Posterior cingulate gyrus (tissue), 11 donors: ENCODE data around the gene MSANTD2.
A peak's percentile ranks its signal among the peaks of the same experiment; 100 is the strongest.

ENCODE experiments used
- DNase-seq, 10 donors: peaks; one replicate each; pipeline versions ENCODE4 v3.0.0 to v3.0.0-alpha.2; 2020 to 2021; ENCODE audit warnings: mixed read lengths in 3 of 10
- intact Hi-C: fragments of 100-400 bp; cut with DNase I; formaldehyde crosslinking; loops from one replicate; pipeline ENCODE4 v1.15.1; 2023

MSANTD2 gene

DNA sequence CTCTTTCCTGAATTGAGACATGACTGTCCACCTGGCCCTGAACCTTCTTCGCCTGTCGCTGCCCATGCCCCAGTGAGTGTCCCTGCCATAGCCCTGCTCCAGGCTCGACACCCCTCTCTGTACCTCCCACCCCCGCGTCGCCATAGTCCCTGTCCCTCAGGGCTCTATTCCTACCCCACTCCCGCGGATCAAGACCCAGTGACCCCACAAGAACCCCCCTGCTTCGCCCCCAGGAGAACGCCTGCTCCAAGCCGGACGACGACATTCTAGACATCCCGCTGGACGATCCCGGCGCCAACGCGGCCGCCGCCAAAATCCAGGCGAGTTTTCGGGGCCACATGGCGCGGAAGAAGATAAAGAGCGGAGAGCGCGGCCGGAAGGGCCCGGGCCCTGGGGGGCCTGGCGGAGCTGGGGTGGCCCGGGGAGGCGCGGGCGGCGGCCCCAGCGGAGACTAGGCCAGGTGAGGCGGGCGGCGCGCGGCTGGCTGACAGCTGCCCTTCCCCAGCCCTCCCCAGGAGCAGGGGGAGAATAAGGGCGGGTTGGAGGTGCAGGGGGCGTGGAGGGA lies 54.9 kb downstream of the MSANTD2 start:
- intact Hi-C loops = no loop called here

DNA sequence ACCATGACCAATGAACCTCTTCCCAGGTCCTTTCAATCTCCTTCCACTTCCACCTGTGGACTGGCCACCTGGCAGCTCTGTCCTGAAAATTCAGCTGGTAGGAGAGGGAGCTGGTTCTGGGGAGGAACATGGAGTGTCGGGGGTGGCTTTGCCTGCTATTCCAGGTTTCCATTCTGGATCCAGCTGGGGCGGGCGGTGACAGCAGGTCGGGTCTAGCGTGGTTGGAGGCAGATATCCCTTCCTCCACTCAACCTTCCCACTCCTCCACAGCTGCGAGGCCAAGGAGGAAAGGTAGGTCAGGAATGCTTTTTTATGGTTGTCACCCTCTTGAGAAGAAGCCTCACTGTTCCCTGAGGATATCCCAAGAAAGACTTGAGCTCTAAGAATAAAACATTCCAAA lies 57.2 kb downstream of the MSANTD2 start:
- DNase-seq = no peak
- intact Hi-C loops = loop anchor here (5.0 kb wide), 1 partner anchor 71 kb away; the partner anchor contains the start of genes SIAE and SPA17

More for the DNA sequence above, 54.9 kb downstream of the MSANTD2 start:
- no peak for DNase-seq

DNA sequence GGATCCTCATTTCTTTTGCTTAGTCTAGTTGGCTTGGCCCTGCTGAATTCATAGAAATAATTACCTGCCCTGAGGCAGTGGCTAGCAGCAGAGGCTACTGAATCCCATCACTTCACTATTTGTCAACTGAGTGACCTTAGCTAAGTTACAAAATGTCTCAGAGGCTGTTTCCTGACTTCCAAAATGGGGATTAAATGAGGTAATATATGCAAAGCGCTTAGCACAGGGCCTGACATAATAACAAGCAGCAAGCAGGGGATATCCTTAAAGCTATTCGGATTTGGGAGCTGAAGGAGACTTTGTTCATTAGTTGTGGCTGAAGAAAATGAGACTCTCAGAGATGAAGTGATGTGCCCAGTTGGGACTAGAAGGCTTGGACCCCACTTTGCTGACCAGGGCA lies 57.7 kb downstream of the MSANTD2 start:
- intact Hi-C loops = loop anchor here (5.0 kb wide), 1 partner anchor 70 kb away; the partner anchor contains the start of genes SIAE and SPA17
- no peak for DNase-seq

DNA sequence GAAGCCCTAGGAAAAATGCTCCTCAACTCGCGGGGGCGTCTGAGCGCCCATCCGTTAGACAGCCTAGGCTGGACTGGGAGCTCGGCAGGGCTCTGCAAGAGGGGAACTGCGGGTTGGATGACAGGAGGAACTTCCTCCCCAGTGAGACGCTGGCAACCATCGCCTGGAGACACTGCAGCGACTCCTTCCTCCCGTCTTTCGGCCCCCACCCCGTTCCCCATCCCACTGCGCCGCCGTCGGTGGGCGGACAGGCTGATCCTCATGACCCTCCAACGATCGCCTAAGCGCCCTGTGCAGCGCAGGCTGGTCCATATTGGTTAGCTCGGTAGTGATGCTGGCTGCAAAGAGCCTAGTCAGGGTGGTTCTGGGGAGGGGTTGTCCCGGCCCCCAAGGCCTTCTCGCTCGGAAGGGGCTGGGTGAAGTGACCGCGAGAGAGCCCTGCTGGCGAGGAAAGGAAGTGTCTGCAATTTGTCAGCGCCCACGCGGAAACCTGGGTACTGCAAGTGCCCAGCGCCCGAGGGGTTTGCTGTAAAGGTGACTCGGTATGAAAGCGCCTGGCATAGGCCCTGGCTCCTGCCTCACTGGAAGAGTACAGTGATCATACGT lies 59.8 kb downstream of the MSANTD2 start:
- intact Hi-C loops = loop anchor here (5.0 kb wide), 1 partner anchor 68 kb away; the partner anchor contains the start of genes SIAE and SPA17
- DNase-seq = peak in 5 of 10 donors; percentile 50 to 92 (median 90)

DNA sequence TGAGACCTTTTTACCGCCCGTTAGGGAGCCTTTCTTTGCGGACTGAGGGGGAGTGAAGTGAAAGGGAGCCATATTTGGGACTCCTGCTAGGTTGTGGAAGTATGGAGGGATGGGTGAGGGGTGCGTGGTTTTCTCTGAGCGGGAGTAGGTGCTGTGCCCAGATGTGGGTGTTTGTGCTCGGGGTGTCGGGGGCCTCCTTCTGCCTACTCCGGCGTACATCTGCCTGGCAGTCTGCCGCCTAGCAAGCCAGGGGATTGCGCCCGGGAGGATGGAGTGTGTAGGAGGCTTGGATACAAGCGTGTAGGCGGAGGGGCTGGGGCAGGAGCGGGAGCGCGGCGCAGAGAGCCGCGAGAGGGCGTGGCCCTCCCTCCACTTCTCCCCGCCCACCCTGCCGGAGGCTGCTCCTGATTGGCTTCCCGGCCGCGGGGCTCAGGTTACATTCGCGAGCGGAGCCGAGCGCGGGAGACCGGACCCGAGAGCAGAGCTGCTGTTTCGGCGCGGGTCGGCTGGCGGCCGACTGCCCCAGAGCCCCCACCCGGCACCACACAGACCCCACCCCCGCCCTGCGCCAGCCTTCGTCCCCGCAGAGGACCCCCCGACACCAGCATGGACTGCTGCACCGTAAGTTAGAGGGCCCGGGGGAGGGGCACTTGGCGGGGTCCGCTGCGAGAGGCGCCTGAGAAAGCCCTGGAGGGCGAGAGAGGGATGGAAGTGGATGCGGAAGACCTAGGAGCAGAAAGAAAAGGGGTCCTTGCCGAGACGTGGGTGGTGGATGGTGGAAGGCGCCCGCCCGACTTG lies 60.5 kb downstream of the MSANTD2 start, which contains the start of gene NRGN:
Gene NRGN (plus strand): TSS at position 464 of the 798 bp plus-strand sequence. CDS start 143 bp downstream, at position 607.
- intact Hi-C loops = loop anchor here (5.0 kb wide), 1 partner anchor 67 kb away; the partner anchor contains the start of genes SIAE and SPA17
- DNase-seq = peak; percentile 64 to 98 (median 89)

DNA sequence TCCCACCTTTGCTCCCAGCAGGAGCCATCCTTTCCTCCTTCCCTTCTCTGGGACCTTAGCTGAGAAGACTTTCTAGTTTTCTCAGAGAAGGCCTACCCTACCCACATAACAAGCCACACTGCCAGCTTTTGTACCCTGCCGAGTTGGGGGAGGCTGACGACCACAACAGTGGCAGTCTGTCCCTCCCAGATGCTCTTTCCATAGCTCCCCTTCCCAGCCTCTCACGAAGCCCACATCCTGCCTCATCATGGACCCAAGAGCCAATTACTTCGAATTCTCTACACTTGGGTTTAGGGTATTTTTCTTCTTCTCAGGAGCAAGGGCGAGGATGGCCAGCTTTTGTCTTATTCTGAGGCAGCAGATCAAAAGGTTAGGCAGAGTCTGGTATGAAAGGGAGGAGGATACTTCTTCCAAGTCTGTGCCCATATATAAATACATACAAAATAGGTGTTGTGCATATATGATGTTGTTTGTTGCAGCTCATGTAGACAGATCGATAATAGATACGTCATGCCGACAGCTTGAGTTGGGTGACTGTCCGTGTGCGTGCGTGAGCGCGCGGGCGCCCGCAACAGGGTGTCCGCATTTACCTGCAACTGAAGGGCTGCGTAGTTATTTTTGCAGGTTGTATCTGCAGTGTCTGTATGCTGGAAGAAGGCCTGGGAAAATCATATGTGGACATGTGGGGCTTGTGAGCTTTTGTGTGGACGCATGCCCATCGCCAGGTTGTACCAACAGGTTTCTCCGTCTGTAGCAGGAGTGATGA lies 61.3 kb downstream of the MSANTD2 start:
- intact Hi-C loops = no loop called here
- DNase-seq = no peak

DNA sequence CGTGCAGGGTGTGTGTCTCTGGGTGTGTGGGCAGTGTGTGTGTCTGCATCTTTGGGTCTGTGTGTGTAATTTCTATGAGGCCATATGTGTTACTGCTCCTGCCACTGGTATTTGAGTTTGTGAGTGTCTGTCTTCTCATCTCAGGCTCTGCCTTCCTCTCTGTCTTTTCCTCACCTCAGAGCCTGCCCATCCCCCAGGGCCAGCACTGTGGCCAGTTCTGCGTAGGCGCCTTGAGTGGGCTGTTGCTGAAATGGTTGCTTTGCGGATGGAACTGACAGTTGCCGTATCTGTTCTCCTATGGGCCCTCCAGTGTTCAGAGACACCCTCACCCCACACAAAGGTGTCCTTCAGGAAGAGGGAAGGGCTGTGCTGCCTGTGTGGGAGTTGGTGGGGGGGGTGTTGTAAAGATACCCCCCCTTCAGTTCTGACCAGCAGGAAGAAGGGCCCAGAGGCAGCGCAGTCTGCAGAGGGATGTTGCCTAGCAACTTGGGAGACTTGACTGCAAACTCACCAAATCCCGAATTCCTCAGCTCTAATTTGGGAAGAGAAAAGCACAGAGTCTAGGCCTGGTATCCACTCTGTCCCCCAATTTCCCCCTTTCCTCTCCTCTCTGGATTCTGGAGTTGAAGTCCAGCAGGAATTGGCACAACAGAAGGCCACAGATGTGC lies 62.4 kb downstream of the MSANTD2 start:
- DNase-seq = peak in 4 of 10 donors; percentile 35 to 92 (median 86)
- intact Hi-C loops = no loop called here

DNA sequence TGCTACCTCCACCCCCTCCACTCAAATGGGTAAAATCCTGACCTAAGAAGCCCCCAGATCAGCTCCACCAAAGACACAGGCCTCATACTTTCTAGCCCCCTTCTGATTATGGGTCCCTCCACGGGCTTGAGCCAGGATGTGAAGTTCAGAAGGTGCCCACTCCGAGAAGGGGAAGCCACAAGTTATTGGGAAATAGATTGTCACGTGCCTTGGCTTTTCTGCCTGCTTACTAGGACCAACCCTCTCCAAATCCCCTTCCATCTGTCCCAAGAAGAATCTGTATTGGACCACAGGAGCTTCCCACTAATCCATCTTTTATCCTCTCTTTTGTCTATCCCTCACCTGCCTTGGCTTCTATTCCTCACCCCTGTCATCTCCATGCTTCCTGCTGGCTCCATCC lies 63.5 kb downstream of the MSANTD2 start:
- intact Hi-C loops = no loop called here

DNA sequence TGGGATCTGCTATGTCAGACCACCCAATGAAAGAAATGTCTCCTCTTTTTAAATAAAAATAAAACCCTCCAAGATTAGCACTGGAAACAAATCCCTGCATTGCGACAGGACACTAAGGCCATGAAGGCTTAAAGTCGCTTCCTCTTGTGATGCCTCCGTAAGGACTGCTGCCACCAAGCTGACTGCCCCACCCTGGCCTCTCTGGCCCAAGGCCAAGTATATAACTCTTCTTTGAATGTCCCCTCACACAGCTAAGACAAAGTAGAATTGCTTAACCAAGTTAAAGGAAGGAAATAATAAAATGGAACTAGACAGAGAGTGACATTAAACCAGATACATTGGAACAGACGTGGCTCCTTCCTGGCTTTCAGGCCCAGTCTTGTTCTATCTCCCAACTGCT lies 68.0 kb downstream of the MSANTD2 start:
- DNase-seq = no peak
- intact Hi-C loops = no loop called here

More for the DNA sequence above, 63.5 kb downstream of the MSANTD2 start:
- no peak for DNase-seq

DNA sequence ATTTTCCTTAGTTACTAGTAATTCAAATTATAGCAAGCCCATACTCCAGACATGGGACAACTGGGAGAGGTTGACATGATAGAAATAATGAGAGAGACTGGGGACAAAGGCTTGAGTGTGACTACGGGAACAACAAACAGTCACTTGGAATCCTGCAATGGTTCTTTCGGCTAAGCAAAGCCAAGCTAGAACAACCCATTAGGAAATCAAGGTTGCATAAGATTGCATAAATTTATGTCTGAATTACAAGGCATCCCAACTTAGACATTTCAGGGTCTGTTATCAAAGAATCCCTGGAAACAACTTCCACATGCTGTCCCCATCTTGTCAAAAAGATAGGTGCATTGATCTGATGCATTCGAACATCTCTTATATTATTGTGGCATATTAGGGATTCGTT lies 70.6 kb downstream of the MSANTD2 start:
- DNase-seq = no peak
- intact Hi-C loops = no loop called here

DNA sequence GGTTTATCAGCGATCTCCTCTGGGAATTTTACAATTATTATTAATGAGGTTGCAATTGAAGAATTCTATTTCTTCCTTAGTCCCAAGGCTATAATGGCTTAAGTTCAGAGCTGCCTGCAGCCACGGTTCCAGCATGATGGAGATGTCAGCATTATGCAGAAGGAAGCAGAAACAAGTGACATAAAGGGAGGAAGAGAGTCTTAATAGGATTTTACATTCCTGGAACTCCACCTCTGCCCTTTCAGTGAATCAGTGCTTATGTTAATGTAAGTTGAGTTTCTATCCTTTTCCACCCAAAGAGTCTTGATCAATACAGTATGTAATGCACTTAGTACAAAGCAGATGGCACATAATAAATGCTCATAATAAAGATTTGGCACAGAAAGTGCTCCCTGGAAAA lies 72.1 kb downstream of the MSANTD2 start:
- DNase-seq = no peak
- intact Hi-C loops = no loop called here

DNA sequence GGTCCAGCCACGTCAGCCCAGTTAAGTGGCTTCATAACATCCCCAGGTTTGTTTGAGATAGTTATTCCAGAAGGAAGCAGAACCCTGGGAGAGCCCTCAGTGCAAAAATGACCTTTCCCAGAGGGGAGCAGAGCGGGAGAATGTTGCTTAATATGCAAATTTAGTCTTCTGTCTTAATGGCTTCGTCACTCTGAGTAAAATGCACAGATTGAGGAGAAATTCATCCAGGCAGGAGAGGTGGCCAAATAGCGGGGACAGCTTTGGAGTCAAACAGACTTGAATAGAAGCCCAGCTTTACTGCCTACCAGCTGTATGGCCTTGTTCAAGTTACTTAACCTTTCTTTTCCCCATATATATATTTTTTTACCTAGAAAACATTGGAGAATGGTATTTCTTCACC lies 72.7 kb downstream of the MSANTD2 start:
- intact Hi-C loops = no loop called here
- DNase-seq = no peak

DNA sequence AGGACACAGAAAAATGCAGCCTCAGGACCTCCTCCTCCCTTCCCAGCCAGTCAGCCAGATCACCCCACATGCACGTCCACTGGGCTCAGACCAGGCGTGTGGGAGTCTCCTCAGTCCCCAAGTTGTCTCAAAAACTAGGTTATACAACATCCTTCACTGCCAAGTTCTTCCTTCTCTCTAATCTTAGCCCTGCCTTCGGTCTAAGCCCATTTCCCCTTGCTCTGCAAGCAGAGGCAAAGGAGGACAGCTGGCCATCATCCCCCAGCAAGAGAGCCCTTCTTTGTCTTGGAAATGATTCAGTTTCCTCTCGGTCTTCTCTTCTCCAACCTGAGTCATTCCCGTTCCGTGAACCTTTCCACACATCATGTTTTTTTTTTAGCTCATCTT lies 74.5 kb downstream of the MSANTD2 start:
- peak in 5 of 10 donors; percentile 31 to 90 (median 81) for DNase-seq
- intact Hi-C loops = no loop called here

DNA sequence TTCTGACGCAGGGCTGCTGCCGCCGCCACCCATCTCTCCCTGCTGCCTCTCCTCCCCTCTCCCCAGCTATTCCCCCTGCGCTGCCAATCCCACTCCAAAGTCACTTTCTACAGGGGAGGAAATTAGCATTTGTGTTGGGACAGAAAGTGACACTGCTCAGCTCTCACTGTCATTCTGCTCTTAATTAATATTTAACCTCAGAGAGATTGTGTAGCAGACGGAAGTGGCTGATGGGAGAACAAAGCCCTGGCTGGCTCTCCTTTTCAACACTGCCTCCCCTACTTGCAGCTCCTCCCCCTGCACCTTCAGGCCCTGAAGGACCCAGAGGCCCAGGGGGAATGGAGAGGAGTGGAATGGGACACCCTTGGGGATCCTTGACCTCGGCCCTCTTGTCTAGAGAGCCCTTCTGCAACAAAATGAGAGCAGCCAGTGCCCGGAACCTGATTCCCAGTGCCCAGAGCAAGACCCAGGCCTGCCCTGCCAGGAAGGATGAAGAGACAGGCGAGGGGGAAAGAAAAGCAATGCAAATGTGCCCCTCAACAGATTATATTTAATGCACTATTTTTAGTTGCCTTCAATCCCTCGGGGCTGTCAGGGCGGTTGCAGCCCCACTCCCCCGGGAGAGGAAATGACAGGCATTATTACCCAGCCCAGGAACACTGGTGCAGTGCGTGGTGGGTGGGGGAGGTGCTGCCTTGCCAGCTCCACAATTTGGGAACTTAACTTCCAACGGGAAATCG lies 75.1 kb downstream of the MSANTD2 start:
- no peak for DNase-seq
- intact Hi-C loops = no loop called here

DNA sequence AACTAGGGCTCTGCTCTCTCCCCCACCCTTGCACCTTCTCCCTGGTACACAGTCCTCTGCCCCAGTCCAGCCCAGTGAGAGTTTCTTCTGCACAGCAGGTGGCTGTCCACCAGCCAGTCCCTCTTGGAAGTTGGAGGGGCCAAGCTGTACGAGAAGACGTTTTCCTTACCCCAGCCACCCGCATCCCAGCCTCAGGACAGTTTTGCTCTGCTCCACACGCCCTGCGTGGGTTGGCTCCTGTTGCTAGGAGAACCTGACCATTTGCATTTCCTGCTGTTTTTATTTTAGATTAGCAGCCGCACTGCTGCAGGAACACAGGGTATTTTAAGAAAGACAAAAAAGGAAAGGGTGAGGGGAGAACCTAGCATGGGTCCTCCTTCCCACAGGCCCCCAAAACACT lies 78.0 kb downstream of the MSANTD2 start:
- DNase-seq = peak in 3 of 10 donors; percentile 33 to 84 (median 78)
- intact Hi-C loops = no loop called here

DNA sequence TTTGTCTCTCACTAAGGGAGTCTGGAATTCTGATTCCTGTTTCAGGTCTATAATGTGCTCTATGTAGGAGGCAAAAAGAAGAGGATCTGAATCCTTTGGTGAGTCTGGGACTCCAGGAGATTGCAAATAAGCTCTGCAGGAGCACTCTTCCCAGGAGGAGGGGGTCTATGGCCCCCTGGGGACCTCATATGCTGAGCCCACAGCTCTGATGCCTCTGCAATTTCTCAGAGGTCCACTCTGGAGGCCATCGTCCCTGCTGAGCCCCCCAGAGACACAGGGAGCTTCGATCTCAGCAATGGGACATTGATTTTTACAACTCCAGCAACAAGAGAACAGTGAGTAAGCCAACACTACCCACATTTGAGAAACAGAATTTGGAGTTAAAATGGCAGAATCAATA lies 80.7 kb downstream of the MSANTD2 start:
- intact Hi-C loops = no loop called here
- no peak for DNase-seq

DNA sequence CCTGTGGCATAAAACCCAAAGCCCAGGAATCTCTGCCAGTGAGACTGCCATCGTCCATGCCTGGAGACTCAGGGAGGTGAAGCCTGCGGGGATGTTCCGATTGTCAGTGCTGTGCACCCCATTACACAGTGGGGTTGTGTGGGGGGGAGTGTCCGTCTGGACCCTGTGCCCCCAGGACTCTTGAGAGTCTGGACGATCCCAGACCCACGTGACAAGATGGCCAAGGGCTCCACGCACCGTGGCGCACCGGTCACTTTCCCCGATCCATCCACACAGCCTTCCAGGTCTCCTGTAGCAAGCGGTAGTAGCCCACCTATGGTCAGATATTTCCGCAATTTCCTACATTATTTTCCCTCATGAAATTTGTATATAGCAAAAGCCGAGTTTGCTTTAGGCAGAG lies 81.4 kb downstream of the MSANTD2 start:
- intact Hi-C loops = no loop called here
- DNase-seq = peak in 2 of 10 donors; percentile 68 to 70

DNA sequence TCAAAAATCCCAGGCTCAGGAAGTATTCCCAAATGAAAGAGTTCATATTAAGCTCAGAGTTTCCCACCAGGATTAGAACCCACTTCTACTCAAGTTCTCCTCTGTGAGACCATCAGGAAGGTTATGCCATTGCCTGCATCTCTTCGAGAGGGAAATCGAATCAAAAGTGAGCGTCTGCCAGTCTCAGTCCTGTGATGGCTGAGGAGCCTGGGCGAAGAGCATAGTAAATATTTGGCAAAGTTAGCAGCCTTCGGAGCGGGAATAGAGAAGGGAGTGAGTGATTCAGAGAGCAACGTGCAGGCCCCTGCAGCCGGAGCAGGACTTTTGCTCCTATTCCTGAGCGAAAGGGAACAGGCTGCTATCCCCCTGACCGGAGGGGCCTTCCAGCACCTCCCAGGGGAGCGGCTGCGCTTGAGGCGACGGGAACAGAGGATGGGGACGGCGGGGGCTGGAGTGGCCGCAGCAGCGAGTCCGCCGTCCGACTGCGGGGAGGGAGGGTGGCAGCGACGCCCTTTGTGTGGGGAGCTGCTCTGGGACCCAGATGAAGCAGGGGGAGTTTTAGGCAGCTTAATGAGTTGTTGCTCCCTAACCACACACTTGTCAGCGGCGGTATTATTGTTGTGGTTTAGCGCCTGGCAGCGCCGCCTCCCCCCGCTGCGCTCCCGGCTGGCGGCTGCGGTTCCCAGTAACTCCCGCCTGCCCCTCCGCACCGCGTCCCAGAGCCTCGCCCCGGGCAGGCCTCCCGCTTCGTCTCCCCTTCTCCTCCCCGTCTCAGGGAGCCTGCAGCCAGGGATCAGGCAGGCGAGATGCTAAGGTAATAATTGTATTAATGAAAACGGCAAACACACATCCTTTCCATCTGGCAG lies 82.2 kb downstream of the MSANTD2 start:
- DNase-seq = peak in 3 of 10 donors; percentile 69 to 87 (median 78)
- intact Hi-C loops = no loop called here
